HG03558 (cell line): ENCODE results near the gene HSFX3.
"Not testable (repeated sequence)": the region's sequence is repeated elsewhere in the genome, so short reads cannot be mapped to it uniquely, and the experiment has no call there.

Experiments
- ATAC-seq: cut with Tn5 transposase; IDR thresholded peaks from one replicate; pipeline ENCODE4 v1.9.1; 2021; ENCODE audit warnings: moderate number of reproducible peaks; ENCODE audit not compliant: unreplicated experiment; ENCODE audit errors: extremely low read depth

Gene HSFX3

DNA sequence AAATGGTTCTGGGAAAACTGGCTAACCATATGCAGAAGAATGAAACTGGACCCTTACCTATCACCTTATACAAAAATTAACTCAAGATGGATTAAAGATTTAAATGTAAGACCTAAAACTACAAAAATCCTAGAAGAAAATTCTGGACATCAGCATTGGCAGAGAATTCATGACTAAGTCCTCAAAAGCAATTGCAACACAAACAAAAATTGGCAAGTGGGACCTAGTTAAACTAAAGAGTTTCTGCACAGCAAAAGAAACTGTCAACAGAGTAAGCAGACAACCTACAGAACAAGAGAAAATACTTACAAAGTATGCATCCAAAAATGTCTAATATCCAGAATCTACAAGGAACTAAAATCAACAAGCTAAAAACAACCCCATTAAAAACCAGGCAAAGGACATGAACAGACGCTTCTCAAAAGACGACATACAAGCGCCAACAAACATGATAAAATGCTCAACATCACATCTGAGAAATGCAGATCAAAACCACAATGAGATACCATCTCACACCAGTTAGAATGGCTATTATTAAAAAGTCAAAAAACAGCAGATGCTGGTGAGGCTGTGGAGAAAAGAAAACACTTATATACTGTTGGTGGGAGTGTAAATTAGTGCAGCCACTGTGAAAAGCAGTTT is 29.0 kb downstream of the HSFX3 start:
- not testable (repeated sequence) for ATAC-seq

DNA sequence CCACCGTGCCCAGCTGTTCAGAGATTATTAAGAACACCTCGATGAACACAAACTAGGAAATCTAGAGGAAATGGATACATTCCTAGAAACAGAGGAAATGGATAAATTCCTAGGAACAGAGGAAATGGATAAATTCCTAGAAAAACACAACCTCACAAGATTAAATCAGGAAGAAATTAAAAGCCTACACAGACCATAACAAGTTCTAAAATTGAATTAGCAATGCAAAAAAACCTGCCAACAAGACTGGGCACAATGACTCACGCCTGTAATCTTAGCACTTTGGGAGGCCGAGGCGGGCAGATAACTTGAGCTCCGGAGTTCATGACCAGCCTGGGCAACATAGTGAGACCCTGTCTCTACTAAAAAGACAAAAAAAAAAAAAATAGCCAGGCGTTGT is 31.5 kb downstream of the HSFX3 start:
- no peak for ATAC-seq

DNA sequence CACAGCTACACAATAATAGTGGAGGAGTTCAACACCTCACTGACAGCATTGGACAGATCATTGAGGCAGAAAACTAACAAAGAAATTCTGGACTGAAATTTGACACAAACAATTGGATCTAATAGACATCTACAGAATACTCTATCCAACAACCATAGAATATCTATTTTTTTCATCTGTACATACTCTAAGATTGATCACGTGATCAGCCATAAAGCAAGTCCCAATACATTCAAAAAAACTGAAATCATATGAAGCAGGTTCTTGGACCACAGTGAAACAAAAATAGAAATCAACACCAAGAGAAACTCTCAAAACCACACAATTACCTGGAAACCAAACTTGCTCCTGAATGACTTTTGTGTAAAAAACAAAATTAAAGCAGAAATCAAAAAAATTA is 32.4 kb downstream of the HSFX3 start:
- ATAC-seq = no peak

DNA sequence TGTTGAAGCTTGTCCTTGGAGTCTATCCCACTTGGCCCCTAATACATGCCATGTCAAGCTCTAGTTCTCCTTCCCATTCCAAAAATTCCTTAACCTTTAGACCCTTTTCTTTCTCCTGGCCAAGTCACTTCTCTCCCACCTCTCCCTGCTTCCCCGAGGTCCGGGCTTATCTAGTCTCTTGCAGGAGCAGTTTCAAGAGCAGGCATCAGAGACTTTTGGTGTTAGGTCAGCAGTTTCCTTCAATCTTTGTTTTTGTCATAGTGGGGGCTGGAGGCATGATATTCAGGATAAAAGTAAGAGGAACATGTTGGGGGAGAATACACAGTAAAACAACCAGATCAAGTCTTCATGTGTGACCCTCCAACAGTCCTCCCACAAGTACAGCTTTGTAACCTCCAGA is 33.1 kb downstream of the HSFX3 start:
- ATAC-seq = no peak

DNA sequence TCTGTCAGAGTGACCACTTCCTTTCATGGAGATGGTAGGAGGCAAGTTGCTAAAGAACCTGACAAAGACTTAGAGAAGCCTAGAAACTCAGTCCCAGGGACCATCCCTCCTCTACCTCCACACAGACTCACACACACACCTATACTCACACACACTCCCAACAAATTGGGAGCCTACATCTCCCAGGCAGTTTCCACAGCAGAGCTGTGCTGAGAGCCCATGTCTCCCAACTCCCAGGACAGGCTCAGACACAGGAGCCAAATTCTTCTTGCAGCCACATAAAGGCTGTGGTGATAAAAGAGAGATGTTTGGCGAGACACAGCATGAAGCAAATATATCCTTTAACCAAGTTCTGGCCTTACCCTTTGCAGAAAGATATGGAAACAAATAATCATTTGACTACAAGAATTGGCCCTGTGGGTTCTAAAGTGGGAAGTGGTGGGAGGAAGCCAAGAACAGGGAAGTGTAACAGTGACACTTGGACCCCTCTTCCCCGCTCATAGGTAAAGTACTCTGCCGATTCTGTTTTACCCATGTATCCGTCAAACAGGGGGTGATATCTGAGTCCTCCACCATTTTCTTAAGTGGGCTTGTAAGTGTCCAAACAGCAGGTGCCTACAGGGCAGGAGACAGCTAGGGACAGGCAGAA is 33.6 kb downstream of the HSFX3 start:
- no peak for ATAC-seq

DNA sequence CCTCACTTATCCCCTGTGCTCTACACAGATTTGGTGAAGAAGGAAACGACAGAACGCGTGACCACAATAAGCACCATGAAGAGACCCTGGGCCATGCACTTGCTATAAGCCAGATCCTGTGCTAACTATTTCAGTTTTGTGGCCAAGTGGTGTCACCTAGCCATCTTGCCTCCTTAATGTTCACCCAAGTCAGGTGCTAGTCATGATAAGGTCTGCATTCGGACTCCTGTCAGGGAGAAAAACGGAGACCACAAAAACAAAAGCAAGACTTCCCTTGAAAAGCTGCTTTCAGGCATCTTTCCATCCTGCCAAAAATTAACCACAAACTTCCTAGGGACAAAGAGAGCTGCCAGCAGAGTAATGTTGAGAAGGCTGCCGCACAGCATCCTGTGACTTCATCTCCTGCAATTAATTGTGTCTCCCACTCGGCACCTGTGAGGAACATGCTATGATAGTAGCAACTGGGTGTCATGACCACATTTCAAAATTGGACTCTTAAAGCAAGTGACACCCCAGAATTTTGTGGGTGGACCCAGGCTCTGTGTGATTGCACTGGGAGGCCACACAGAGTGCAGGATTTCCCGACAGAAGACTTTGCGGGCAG is 35.8 kb downstream of the HSFX3 start:
- no peak for ATAC-seq

DNA sequence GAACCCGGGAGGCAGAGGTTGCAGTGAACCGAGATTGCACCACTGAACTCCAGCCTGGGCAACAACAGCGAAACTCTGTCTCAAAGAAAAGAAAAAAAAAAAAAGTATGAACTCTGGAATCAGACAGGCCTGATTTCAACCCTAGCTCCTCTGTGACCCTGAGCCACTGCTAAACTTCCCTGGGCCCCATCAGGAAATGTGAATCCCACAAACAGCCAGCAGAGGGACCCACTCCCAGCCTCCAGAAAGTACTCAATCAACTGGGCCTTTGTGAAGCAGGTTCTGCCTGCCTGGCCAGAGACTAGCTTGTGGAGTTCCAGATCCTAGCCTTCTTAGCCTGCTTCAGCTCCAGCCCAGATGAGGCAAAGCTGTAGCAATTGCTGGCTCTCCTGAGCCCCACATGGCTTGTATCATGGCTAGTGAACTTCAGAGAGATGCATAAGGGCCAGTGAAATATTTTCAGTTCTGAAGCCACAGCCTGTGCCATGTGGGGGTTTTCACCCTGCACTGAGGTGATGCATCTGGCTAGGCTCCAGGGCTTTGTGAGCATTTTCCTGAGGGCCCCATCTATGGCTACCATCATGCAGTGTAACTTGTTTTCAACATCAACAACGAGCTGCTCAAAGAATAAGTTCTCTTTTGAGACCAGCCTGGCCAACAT is 37.4 kb downstream of the HSFX3 start:
- peak; percentile 84 for ATAC-seq

DNA sequence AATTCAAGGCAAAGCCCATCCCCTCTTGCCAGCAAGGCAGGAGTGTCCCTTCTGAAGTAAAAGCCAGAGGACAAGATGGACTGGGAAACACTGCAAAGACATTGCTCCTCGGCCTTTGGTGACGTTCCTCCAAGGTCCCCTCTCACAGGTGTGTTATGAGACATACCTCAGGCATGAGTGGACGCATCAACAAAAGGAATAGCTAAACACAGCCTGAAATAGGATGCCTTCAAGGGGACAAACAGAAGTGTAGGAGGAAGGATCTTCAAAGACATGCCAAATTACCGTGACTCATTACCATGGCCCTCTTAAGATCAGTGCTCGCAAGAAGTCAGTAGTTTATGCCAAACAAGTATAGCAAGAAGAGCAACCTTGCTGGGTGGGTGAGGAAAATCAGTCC is 38.6 kb downstream of the HSFX3 start:
- no peak for ATAC-seq

GRCh38 chrX:149510386-149510785 is 39.3 kb downstream of the HSFX3 start:
- no peak for ATAC-seq

GRCh38 chrX:149508467-149508866 is 41.3 kb downstream of the HSFX3 start:
- ATAC-seq = no peak

DNA sequence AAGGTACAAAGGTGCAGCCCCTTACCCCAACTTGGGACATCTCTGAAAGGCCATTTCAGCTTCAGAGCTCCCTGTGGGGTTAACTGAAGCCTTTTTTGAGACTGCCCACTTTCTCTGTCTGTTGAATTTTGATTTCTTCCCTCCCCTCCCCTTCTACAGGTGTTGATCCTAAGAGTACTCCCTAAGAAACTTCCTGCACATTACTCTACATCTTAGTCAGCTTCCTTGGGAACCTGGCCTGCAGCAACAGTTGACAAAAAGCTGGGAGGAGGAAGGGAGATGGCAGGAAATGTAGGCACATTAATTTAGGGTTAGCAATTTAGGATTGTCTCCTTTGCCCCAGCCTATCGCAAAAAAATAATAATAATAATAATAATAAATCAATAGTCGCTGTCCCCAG is 43.4 kb downstream of the HSFX3 start:
- no peak for ATAC-seq

DNA sequence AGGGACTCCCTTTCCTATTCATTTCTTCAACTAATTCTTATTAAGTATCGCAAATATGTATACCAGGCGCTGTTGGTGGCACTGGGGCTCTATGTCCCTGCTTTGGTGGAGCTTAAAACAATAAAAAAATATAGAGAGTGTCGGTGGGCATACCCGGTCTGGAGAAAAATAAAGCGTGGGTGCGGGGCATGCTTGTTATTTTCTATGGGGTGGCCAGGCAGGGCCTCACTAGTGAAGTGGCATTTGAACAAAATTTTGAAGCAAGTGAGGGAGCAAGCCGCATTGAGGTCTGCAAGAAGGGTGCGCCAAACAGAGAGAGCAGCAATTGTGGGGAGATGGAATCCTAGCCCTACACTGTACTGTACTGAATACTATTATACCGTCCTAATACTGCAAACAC is 44.1 kb downstream of the HSFX3 start:
- no peak for ATAC-seq

DNA sequence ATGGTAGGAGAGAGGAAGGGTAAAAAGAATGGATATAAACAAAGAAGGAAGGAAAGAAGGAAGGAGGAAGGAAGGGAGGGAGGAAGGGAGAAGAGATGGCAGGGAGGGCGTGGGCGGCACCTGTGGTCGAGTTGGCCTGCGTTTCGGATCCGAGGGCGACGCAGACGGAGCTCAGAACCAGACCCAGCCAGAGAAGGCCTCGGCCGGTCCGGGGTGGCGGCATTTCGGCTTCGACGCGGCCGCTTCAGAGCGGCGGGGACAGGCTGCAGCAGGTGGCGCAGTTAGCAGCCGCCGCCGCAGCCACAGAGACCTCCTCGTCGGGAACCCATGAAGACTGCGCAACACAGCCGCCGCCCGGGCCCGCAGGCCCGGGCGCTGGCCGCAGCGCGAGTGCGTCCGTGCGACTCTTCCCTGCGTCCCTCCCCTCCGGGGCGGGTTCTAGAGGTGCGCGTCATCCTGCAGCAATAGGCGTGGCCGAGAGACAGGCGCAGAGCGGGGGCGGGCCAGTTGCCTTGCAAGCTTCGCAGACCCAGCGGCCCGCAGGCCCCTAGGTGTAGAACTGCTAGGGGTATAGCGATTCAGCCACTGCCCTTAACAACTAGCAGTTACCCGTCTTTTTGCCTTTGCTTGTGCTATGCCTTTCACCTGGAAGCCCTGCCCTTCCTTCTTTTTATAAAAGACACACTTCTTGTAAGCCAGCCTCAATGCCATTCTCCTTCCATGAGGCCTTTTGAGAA is 44.6 kb downstream of the HSFX3 start, which contains the start of gene IDS:
Gene IDS (minus strand): TSS at position 392 of the 737 bp plus-strand sequence. CDS start 169 bp downstream, at position 223.
- peak; percentile 50 for ATAC-seq

GRCh38 chrX:149504226-149504914 is 45.4 kb downstream of the HSFX3 start:
- ATAC-seq = peak; percentile 33

DNA sequence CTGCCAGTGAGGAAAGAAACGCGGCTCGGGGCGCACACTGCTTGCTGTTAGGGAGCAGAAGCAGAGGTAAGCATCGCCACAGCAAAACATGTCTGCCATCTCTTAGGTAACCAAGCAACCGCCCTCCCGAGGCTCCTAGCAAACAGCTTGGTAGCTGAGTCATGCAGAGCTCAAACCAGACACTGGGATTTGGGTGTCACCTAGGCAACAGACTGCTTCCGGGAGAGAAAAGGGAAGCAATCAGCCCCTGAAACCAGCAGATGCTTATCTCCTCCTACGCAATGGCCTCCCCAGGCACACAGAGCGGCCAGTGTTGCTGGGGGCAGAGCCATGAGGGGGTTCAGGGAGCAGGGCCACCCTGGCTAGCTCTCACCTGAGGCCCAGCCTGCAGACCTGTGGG is 46.3 kb downstream of the HSFX3 start:
- peak; percentile 53 for ATAC-seq

DNA sequence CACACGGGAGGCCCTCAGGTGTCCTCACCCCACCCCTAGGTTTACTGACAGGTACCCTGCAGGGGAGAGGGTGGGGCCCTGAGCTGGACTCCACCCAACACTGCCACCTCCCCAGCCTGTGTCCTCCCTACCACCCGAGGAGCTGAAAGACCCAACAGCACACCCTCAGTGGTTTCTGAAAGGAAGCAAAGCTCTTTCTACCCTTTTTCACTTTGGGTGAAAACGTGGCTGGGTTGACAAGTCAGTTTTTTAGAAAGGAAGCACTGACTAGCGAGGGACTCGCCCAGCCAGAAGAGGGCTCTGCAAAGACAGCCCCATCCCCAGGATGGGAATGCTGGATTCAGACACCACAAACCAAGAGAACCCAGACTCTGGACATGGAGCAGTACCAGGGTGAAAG is 46.8 kb downstream of the HSFX3 start:
- ATAC-seq = not testable (repeated sequence)

GRCh38 chrX:149499766-149500165 is 50.0 kb downstream of the HSFX3 start:
- ATAC-seq = no peak

DNA sequence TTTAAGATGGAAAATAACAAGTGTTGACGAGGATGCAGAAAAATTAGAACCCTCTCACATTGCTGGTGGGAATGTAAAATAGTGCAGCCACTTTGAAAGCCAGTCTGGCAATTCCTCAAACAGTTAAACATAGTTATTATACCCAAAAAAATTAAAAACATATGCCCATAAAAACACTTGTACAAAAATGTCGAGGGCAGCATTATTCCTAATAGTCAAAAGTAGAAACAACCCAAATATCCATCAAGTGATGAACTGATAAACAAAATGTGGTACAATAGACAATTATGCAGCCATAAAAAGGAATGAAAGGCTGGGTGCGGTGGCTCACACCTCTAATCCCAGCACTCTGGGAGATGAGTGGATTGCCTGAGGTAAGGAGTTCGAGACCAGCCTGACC is 51.0 kb downstream of the HSFX3 start:
- ATAC-seq = no peak
